Keratinocyte (primary cell): ENCODE data around the gene CCDC18.

Source experiments
- EZH2 ChIP-seq: IDR thresholded peaks from one replicate; pipeline ENCODE4 v1.6.1; 2012; ENCODE audit warnings: inconsistent platforms, mild to moderate bottlenecking, low read length, moderate library complexity
- TF ChIP-seq, protein P1 (sequence below), 3 experiments: IDR thresholded peaks in 1 of 3; conservative IDR thresholded peaks in 1 of 3; optimal IDR thresholded peaks in 1 of 3; 2 replicates in 2 of 3; 3 replicates in 1 of 3; pipeline versions ENCODE3 to v1.5.1; 2011; ENCODE audit warnings: low read length in 3 of 3, mild to moderate bottlenecking in 3 of 3, moderate library complexity in 2 of 3, control low read depth in 1 of 3, inconsistent platforms in 1 of 3; ENCODE audit not compliant: insufficient read depth in 2 of 3; ENCODE audit errors: extremely low read depth in 1 of 3

GRCh38 chr1:93155335-93155734 is 25.2 kb upstream of the CCDC18 start:
- no peak for TF ChIP-seq EZH2
- TF ChIP-seq, protein P1, sequence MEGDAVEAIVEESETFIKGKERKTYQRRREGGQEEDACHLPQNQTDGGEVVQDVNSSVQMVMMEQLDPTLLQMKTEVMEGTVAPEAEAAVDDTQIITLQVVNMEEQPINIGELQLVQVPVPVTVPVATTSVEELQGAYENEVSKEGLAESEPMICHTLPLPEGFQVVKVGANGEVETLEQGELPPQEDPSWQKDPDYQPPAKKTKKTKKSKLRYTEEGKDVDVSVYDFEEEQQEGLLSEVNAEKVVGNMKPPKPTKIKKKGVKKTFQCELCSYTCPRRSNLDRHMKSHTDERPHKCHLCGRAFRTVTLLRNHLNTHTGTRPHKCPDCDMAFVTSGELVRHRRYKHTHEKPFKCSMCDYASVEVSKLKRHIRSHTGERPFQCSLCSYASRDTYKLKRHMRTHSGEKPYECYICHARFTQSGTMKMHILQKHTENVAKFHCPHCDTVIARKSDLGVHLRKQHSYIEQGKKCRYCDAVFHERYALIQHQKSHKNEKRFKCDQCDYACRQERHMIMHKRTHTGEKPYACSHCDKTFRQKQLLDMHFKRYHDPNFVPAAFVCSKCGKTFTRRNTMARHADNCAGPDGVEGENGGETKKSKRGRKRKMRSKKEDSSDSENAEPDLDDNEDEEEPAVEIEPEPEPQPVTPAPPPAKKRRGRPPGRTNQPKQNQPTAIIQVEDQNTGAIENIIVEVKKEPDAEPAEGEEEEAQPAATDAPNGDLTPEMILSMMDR (optimal IDR thresholded peaks at IDR 0.05 in 1 of 3, IDR thresholded peaks at IDR 0.05 in 1 of 3, conservative IDR thresholded peaks at IDR 0.05 in 1 of 3; ENCODE audit: extremely low read depth in 1 of 3, insufficient read depth in 2 of 3, low read length in 3 of 3) = no peak
